HG02571 (cell line): ENCODE measurements around the gene LRSAM1.

Experiments used
- ATAC-seq: cut with Tn5 transposase; IDR thresholded peaks from one replicate; pipeline ENCODE4 v1.9.1; 2021; ENCODE audit warnings: mild to moderate bottlenecking, moderate library complexity; ENCODE audit not compliant: unreplicated experiment

Gene LRSAM1

GRCh38 chr9:127494304-127494702 lies 43.0 kb downstream of the LRSAM1 start:
- no peak for ATAC-seq

GRCh38 chr9:127495884-127496555 lies 44.7 kb downstream of the LRSAM1 start:
- no peak for ATAC-seq

GRCh38 chr9:127496974-127497373 lies 45.7 kb downstream of the LRSAM1 start:
- ATAC-seq, result no peak

- ATAC-seq, result no peak
Observed at GRCh38 chr9:127497656-127498290, 46.5 kb downstream of the LRSAM1 start.

GRCh38 chr9:127498298-127498697 lies 47.0 kb downstream of the LRSAM1 start:
- no peak for ATAC-seq

- no peak for ATAC-seq
Observed at GRCh38 chr9:127500399-127500798, 49.1 kb downstream of the LRSAM1 start.

- no peak for ATAC-seq
Observed at GRCh38 chr9:127500862-127501261, 49.6 kb downstream of the LRSAM1 start.

GRCh38 chr9:127501821-127502343 lies 50.6 kb downstream of the LRSAM1 start:
- ATAC-seq, result no peak

- no peak for ATAC-seq
Observed at GRCh38 chr9:127502706-127503378, 51.5 kb downstream of the LRSAM1 start.

- ATAC-seq, result no peak
Observed at GRCh38 chr9:127503379-127503921, 52.1 kb downstream of the LRSAM1 start.

- no peak for ATAC-seq
Observed at GRCh38 chr9:127503947-127504886, 52.9 kb downstream of the LRSAM1 start.

- ATAC-seq, result no peak
Observed at GRCh38 chr9:127504887-127505251, 53.6 kb downstream of the LRSAM1 start.

GRCh38 chr9:127505396-127506116 lies 54.2 kb downstream of the LRSAM1 start:
- no peak for ATAC-seq

GRCh38 chr9:127506117-127506813 lies 55.0 kb downstream of the LRSAM1 start:
- no peak for ATAC-seq

- no peak for ATAC-seq
Observed at GRCh38 chr9:127506814-127507750, 55.8 kb downstream of the LRSAM1 start.

- ATAC-seq, result no peak
Observed at GRCh38 chr9:127507751-127508648, 56.7 kb downstream of the LRSAM1 start.

GRCh38 chr9:127508901-127509260 lies 57.6 kb downstream of the LRSAM1 start:
- ATAC-seq, result no peak
